SK-N-SH treated with all-trans-retinoic acid at 6 μM for 48 hours (cell line): Measurements from ENCODE around the gene DDHD1.

Experiments
- ATAC-seq: fragments of 200-7000 bp; cut with Tn5 transposase; 3 replicates; pipeline ENCODE4 v1.9.1; 2020; ENCODE audit warnings: mild to moderate bottlenecking, moderate library complexity
- ARNTL ChIP-seq: fragments of 450-650 bp; formaldehyde crosslinking; IDR thresholded peaks from 2 replicates; pipeline ENCODE4 v1.5.0; 2020; ENCODE audit warnings: low read depth, mild to moderate bottlenecking, moderate library complexity, borderline replicate concordance
- BACH2 ChIP-seq: fragments of 250-450 bp; sonication (Bioruptor Pico); IDR thresholded peaks from 2 replicates; pipeline ENCODE4 v1.9.0; 2021; ENCODE audit warnings: mild to moderate bottlenecking, borderline replicate concordance
- CSDC2 ChIP-seq: fragments of 250-450 bp; sonication (Bioruptor Pico); IDR thresholded peaks from 2 replicates; pipeline ENCODE4 v1.5.0; 2020; ENCODE audit warnings: mild to moderate bottlenecking, moderate library complexity
- ESRRG ChIP-seq: fragments of 250-450 bp; sonication (Bioruptor Pico); IDR thresholded peaks from 2 replicates; pipeline ENCODE4 v1.6.1; 2021; ENCODE audit warnings: mild to moderate bottlenecking
- GLIS3 ChIP-seq: fragments of 250-450 bp; sonication (Bioruptor Pico); IDR thresholded peaks from 2 replicates; pipeline ENCODE4 v1.5.0; 2020; ENCODE audit warnings: mild to moderate bottlenecking, moderate library complexity
- ISL1 ChIP-seq: fragments of 250-450 bp; sonication (Bioruptor Pico); IDR thresholded peaks from 2 replicates; pipeline ENCODE4 v2.1.2; 2022; ENCODE audit warnings: mild to moderate bottlenecking, moderate library complexity
- OSR1 ChIP-seq: fragments of 250-450 bp; sonication (Bioruptor Pico); IDR thresholded peaks from 2 replicates; pipeline ENCODE4 v1.8.0; 2022; ENCODE audit warnings: moderate library complexity, mild to moderate bottlenecking, inconsistent platforms
- PPARA ChIP-seq: fragments of 250-450 bp; sonication (Bioruptor Pico); IDR thresholded peaks from 2 replicates; pipeline ENCODE4 v1.5.0; 2020; ENCODE audit warnings: mild to moderate bottlenecking, borderline replicate concordance
- RARB ChIP-seq: fragments of 250-450 bp; sonication (Bioruptor Pico); IDR thresholded peaks from 2 replicates; pipeline ENCODE4 v1.8.0; 2021; ENCODE audit warnings: mild to moderate bottlenecking, moderate library complexity
- SNAI2 ChIP-seq: fragments of 250-450 bp; sonication (Bioruptor Pico); IDR thresholded peaks from 2 replicates; pipeline ENCODE4 v1.5.0; 2020; ENCODE audit warnings: mild to moderate bottlenecking, moderate library complexity
- TCF4 ChIP-seq: fragments of 250-450 bp; sonication (Bioruptor Pico); IDR thresholded peaks from 2 replicates; pipeline ENCODE4 v1.8.0; 2021; ENCODE audit warnings: mild to moderate bottlenecking, moderate library complexity, borderline replicate concordance
- TOX ChIP-seq: fragments of 250-450 bp; sonication (Bioruptor Pico); IDR thresholded peaks from 2 replicates; pipeline ENCODE4 v1.8.0; 2021; ENCODE audit warnings: mild to moderate bottlenecking, moderate library complexity, borderline replicate concordance
- ZC3H10 ChIP-seq: fragments of 250-450 bp; sonication (Bioruptor Pico); IDR thresholded peaks from 2 replicates; pipeline ENCODE4 v1.5.1; 2021; ENCODE audit warnings: mild to moderate bottlenecking, moderate library complexity
- ZFP3 ChIP-seq: fragments of 250-450 bp; sonication (Bioruptor Pico); IDR thresholded peaks from 2 replicates; pipeline ENCODE4 v1.5.0; 2020; ENCODE audit warnings: mild to moderate bottlenecking, moderate library complexity
- ZNF70 ChIP-seq: fragments of 450-650 bp; formaldehyde crosslinking; IDR thresholded peaks from 2 replicates; pipeline ENCODE4 v1.5.0; 2020; ENCODE audit warnings: mild to moderate bottlenecking, moderate library complexity
- ZNF8 ChIP-seq: fragments of 450-650 bp; formaldehyde crosslinking; IDR thresholded peaks from 2 replicates; pipeline ENCODE4 v1.5.0; 2020; ENCODE audit warnings: mild to moderate bottlenecking, moderate library complexity
- TF ChIP-seq, protein P1 (sequence below): fragments of 250-450 bp; sonication (Bioruptor Pico); IDR thresholded peaks from 2 replicates; pipeline ENCODE4 v1.8.0; 2021; ENCODE audit warnings: low read depth, mild to moderate bottlenecking, moderate library complexity, borderline replicate concordance
- TF ChIP-seq, protein P2 (sequence below): fragments of 250-450 bp; sonication (Bioruptor Pico); IDR thresholded peaks from 2 replicates; pipeline ENCODE4 v1.5.0; 2020; ENCODE audit warnings: mild to moderate bottlenecking, moderate library complexity
- TF ChIP-seq, protein P3 (sequence below): fragments of 250-450 bp; sonication (Bioruptor Pico); IDR thresholded peaks from 2 replicates; pipeline ENCODE4 v1.5.1; 2021; ENCODE audit warnings: mild to moderate bottlenecking, moderate library complexity
- TF ChIP-seq, protein P4 (sequence below): fragments of 250-450 bp; sonication (Bioruptor Pico); IDR thresholded peaks from 2 replicates; pipeline ENCODE4 v1.5.1; 2020; ENCODE audit warnings: low read depth, mild to moderate bottlenecking, moderate library complexity

The DDHD1 gene

DNA sequence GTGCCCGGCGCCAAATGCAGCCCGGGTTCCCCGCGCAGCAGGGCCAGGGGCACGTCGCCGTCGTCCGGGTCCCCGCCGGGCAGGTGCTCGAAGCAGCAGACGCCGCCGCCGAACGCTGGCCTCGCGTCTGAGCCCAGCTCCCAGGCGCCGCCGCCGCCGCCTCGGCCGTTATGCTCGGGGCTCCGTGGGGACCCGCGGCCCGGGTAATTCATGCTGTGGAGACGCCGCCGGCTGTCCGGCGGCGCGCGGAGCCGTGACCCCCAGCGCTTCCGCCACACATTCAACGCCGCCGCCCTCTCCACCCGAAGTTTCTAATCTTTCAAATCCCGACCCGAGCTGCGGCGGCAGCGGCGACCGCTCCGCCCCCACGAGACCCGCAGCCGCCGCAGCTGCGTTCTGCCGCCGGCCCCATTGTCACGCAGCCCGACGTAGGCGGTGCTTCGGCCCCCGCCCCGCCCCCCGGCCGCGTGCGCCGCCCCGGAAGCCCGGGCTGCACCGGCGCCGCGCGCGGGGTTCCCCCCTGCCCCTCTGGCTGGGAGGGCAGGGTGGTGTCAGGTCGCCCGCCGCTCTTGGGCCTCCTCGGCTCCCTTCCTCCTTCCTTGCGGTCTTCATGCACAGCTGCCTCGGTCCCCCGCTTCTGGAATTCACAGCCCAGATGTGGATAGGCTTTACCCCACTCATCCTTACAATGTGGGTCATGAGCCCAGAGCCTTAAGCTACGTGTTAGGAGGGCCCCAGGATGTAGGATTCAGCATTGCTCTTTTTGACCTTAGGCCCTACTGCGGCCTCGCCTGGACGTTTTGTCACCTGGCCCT, at the start of gene DDHD1:
TSS of gene DDHD1 (minus strand) at position 437 of the 815 bp plus-strand sequence. CDS start at position 212, 225 bp downstream.
- peak; percentile 80 for ATAC-seq
- TF ChIP-seq GLIS3 (CRISPR knock-in tag): no peak
- no peak for TF ChIP-seq ZC3H10
- no peak for TF ChIP-seq CSDC2 (CRISPR knock-in tag)
- TF ChIP-seq ZFP3 (CRISPR knock-in tag): no peak
- TF ChIP-seq ISL1 (CRISPR knock-in tag): no peak
- TF ChIP-seq, protein P1, sequence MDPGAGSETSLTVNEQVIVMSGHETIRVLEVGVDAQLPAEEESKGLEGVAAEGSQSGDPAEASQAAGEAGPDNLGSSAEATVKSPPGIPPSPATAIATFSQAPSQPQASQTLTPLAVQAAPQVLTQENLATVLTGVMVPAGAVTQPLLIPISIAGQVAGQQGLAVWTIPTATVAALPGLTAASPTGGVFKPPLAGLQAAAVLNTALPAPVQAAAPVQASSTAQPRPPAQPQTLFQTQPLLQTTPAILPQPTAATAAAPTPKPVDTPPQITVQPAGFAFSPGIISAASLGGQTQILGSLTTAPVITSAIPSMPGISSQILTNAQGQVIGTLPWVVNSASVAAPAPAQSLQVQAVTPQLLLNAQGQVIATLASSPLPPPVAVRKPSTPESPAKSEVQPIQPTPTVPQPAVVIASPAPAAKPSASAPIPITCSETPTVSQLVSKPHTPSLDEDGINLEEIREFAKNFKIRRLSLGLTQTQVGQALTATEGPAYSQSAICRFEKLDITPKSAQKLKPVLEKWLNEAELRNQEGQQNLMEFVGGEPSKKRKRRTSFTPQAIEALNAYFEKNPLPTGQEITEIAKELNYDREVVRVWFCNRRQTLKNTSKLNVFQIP (CRISPR knock-in tag): no peak
- no peak for TF ChIP-seq BACH2
- TF ChIP-seq, protein P2, sequence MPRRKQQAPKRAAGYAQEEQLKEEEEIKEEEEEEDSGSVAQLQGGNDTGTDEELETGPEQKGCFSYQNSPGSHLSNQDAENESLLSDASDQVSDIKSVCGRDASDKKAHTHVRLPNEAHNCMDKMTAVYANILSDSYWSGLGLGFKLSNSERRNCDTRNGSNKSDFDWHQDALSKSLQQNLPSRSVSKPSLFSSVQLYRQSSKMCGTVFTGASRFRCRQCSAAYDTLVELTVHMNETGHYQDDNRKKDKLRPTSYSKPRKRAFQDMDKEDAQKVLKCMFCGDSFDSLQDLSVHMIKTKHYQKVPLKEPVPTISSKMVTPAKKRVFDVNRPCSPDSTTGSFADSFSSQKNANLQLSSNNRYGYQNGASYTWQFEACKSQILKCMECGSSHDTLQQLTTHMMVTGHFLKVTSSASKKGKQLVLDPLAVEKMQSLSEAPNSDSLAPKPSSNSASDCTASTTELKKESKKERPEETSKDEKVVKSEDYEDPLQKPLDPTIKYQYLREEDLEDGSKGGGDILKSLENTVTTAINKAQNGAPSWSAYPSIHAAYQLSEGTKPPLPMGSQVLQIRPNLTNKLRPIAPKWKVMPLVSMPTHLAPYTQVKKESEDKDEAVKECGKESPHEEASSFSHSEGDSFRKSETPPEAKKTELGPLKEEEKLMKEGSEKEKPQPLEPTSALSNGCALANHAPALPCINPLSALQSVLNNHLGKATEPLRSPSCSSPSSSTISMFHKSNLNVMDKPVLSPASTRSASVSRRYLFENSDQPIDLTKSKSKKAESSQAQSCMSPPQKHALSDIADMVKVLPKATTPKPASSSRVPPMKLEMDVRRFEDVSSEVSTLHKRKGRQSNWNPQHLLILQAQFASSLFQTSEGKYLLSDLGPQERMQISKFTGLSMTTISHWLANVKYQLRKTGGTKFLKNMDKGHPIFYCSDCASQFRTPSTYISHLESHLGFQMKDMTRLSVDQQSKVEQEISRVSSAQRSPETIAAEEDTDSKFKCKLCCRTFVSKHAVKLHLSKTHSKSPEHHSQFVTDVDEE (CRISPR knock-in tag): no peak
- TF ChIP-seq, protein P3, sequence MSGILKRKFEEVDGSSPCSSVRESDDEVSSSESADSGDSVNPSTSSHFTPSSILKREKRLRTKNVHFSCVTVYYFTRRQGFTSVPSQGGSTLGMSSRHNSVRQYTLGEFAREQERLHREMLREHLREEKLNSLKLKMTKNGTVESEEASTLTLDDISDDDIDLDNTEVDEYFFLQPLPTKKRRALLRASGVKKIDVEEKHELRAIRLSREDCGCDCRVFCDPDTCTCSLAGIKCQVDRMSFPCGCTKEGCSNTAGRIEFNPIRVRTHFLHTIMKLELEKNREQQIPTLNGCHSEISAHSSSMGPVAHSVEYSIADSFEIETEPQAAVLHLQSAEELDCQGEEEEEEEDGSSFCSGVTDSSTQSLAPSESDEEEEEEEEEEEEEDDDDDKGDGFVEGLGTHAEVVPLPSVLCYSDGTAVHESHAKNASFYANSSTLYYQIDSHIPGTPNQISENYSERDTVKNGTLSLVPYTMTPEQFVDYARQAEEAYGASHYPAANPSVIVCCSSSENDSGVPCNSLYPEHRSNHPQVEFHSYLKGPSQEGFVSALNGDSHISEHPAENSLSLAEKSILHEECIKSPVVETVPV (CRISPR knock-in tag): no peak
- TF ChIP-seq, protein P4, sequence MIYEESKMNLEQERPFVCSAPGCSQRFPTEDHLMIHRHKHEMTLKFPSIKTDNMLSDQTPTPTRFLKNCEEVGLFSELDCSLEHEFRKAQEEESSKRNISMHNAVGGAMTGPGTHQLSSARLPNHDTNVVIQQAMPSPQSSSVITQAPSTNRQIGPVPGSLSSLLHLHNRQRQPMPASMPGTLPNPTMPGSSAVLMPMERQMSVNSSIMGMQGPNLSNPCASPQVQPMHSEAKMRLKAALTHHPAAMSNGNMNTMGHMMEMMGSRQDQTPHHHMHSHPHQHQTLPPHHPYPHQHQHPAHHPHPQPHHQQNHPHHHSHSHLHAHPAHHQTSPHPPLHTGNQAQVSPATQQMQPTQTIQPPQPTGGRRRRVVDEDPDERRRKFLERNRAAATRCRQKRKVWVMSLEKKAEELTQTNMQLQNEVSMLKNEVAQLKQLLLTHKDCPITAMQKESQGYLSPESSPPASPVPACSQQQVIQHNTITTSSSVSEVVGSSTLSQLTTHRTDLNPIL (CRISPR knock-in tag): no peak
- TF ChIP-seq RARB: no peak
- no peak for TF ChIP-seq ARNTL
- TF ChIP-seq ESRRG (CRISPR knock-in tag): no peak
- TF ChIP-seq ZNF8: no peak
- no peak for TF ChIP-seq OSR1 (CRISPR knock-in tag)

DNA sequence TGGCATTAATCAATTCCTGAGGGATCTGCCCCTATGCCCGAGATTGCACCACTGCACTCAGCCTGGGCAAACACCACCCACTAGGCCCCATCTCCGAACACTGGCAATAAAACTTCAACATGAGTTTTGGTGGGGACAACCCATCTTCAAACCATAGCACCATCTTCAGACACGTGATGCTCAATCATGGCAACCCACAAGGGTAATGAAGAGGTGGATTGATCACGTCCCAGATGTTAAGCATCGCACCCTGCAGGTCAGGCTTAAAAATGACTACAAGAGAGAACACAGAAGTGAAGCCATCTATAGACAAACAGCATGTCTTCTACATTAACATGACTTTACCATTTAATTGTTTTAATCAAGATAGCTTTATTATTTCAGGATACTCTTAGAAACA, 42.8 kb upstream of the DDHD1 start:
- TF ChIP-seq ESRRG (CRISPR knock-in tag) (no peak), ZC3H10 (no peak), ZNF70 (CRISPR knock-in tag) (no peak), RARB (no peak), PPARA (CRISPR knock-in tag) (no peak), TOX (CRISPR knock-in tag) (no peak), ISL1 (CRISPR knock-in tag) (no peak), ARNTL (no peak), BACH2 (no peak), TCF4 (CRISPR knock-in tag) (no peak)
- TF ChIP-seq, protein P2 (CRISPR knock-in tag): no peak
- ATAC-seq: no peak

DNA sequence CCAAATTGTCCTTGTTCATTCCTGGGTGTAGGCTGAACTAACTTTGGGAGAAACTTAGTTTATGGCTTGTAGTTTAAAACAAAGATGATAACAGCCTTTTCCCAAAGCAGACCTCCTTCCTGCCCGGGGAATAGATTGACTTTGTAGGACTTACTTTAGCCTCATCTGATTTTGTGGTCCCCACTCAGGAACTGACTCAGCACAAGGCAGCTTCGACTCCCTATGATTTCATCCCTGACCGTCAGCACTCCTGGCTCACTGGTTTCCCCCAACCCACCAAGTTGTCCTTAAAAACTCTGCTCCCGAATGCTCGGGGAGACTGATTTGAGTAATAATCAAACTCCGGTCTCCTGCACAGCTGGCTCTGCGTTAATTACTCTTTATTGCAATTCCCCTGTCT, 40.1 kb upstream of the DDHD1 start:
- ATAC-seq: no peak
- no peak for TF ChIP-seq OSR1 (CRISPR knock-in tag)
- no peak for TF ChIP-seq ZNF8
- no peak for TF ChIP-seq SNAI2 (CRISPR knock-in tag)
- TF ChIP-seq ARNTL: no peak
- no peak for TF ChIP-seq TCF4 (CRISPR knock-in tag)
- TF ChIP-seq ISL1 (CRISPR knock-in tag): no peak
- TF ChIP-seq PPARA (CRISPR knock-in tag): no peak
- TF ChIP-seq, protein P3 (CRISPR knock-in tag): no peak
- TF ChIP-seq, protein P1 (CRISPR knock-in tag): no peak
